Measurements from ENCODE around the gene ZGLP1.

Gene ZGLP1

GRCh38 chr19:10333758-10334587 is 24.4 kb upstream of the ZGLP1 start:
- Mint-ChIP-seq H3K27ac (peak overlapping the region; percentile 92), H3K27me3 (no peaks in the 10 kb centered on the region), H3K4me1 (ENCODE audit: low read depth) (peaks cover 52% of the 10 kb centered on the region), H3K9me3 (no peaks in the 10 kb centered on the region), H3K4me3 (peak overlapping the region; percentile 94), H3K36me3 (ENCODE audit: low read depth) (peaks cover 38% of the 10 kb centered on the region)
- intact Hi-C loops (cut with micrococcal nuclease) = loop anchor here (5.0 kb wide), 1 partner anchor 42 kb away; no protein-coding TSS in a partner anchor

GRCh38 chr19:10332965-10333757 is 23.5 kb upstream of the ZGLP1 start, which contains the start of gene RAVER1:
TSS of gene RAVER1 (minus strand) at chr19:10333529. CDS start at chr19:10333507, 22 bp downstream.
- H3K27me3 Mint-ChIP-seq = no peaks in the 10 kb centered on the region
- H3K4me1 Mint-ChIP-seq (ENCODE audit: low read depth) = peaks cover 44% of the 10 kb centered on the region
- peak within 1 kb of the TSS; percentile 92 for H3K27ac Mint-ChIP-seq
- H3K36me3 Mint-ChIP-seq (ENCODE audit: low read depth) = peaks cover 46% of the 10 kb centered on the region
- intact Hi-C loops (cut with micrococcal nuclease) = loop anchor here (5.0 kb wide), 1 partner anchor 41 kb away; no protein-coding TSS in a partner anchor
- H3K9me3 Mint-ChIP-seq = no peaks in the 10 kb centered on the region
- H3K4me3 Mint-ChIP-seq = peak within 1 kb of the TSS; percentile 94

GRCh38 chr19:10332158-10332964 is 22.7 kb upstream of the ZGLP1 start:
- H3K36me3 Mint-ChIP-seq (ENCODE audit: low read depth) = peaks cover 54% of the 10 kb centered on the region
- no peaks in the 10 kb centered on the region for H3K9me3 Mint-ChIP-seq
- peaks cover 40% of the 10 kb centered on the region for H3K4me1 Mint-ChIP-seq (ENCODE audit: low read depth)
- H3K4me3 Mint-ChIP-seq = peak overlapping the region; percentile 94
- intact Hi-C loops (cut with micrococcal nuclease) = loop anchor here (5.0 kb wide), 1 partner anchor 40 kb away; no protein-coding TSS in a partner anchor
- peak overlapping the region; percentile 92 for H3K27ac Mint-ChIP-seq
- no peaks in the 10 kb centered on the region for H3K27me3 Mint-ChIP-seq

- H3K4me1 Mint-ChIP-seq (ENCODE audit: low read depth) = peaks cover 26% of the 10 kb centered on the region
- no peak overlapping the region for H3K27ac Mint-ChIP-seq
- H3K36me3 Mint-ChIP-seq (ENCODE audit: low read depth) = peaks cover 72% of the 10 kb centered on the region
- no peak overlapping the region for H3K4me3 Mint-ChIP-seq
- no peaks in the 10 kb centered on the region for H3K27me3 Mint-ChIP-seq
- intact Hi-C loops (cut with micrococcal nuclease) = no loop called here
- H3K9me3 Mint-ChIP-seq = no peaks in the 10 kb centered on the region
Observed at GRCh38 chr19:10329555-10329954, 19.9 kb upstream of the ZGLP1 start.

- no peaks in the 10 kb centered on the region for H3K27me3 Mint-ChIP-seq
- no peak overlapping the region for H3K27ac Mint-ChIP-seq
- H3K36me3 Mint-ChIP-seq (ENCODE audit: low read depth) = peaks cover 79% of the 10 kb centered on the region
- intact Hi-C loops (cut with micrococcal nuclease) = no loop called here
- H3K9me3 Mint-ChIP-seq = no peaks in the 10 kb centered on the region
- no peak overlapping the region for H3K4me3 Mint-ChIP-seq
- H3K4me1 Mint-ChIP-seq (ENCODE audit: low read depth) = peaks cover 19% of the 10 kb centered on the region
Observed at GRCh38 chr19:10328558-10329429, 19.2 kb upstream of the ZGLP1 start.

- no peak overlapping the region for H3K4me3 Mint-ChIP-seq
- H3K27me3 Mint-ChIP-seq = no peaks in the 10 kb centered on the region
- intact Hi-C loops (cut with micrococcal nuclease) = no loop called here
- peaks cover 79% of the 10 kb centered on the region for H3K36me3 Mint-ChIP-seq (ENCODE audit: low read depth)
- peak overlapping the region; percentile 45 for H3K27ac Mint-ChIP-seq
- peaks cover 12% of the 10 kb centered on the region for H3K4me1 Mint-ChIP-seq (ENCODE audit: low read depth)
- H3K9me3 Mint-ChIP-seq = no peaks in the 10 kb centered on the region
Observed at GRCh38 chr19:10327793-10328192, 18.2 kb upstream of the ZGLP1 start.

GRCh38 chr19:10325732-10326131 is 16.1 kb upstream of the ZGLP1 start:
- H3K9me3 Mint-ChIP-seq = no peaks in the 10 kb centered on the region
- intact Hi-C loops (cut with micrococcal nuclease) = no loop called here
- H3K4me3 Mint-ChIP-seq = no peak overlapping the region
- H3K4me1 Mint-ChIP-seq (ENCODE audit: low read depth) = no peaks in the 10 kb centered on the region
- H3K27me3 Mint-ChIP-seq = no peaks in the 10 kb centered on the region
- no peak overlapping the region for H3K27ac Mint-ChIP-seq
- peaks cover 98% of the 10 kb centered on the region for H3K36me3 Mint-ChIP-seq (ENCODE audit: low read depth)

GRCh38 chr19:10321874-10322835 is 12.5 kb upstream of the ZGLP1 start:
- Mint-ChIP-seq H3K27me3 (no peaks in the 10 kb centered on the region), H3K4me3 (no peak overlapping the region), H3K27ac (no peak overlapping the region), H3K36me3 (ENCODE audit: low read depth) (peaks cover 100% of the 10 kb centered on the region), H3K9me3 (no peaks in the 10 kb centered on the region), H3K4me1 (ENCODE audit: low read depth) (no peaks in the 10 kb centered on the region)
- intact Hi-C loops (cut with micrococcal nuclease) = no loop called here

- no peaks in the 10 kb centered on the region for H3K4me1 Mint-ChIP-seq (ENCODE audit: low read depth)
- no peaks in the 10 kb centered on the region for H3K9me3 Mint-ChIP-seq
- no peak overlapping the region for H3K4me3 Mint-ChIP-seq
- H3K27me3 Mint-ChIP-seq = no peaks in the 10 kb centered on the region
- no peak overlapping the region for H3K27ac Mint-ChIP-seq
- peaks cover 100% of the 10 kb centered on the region for H3K36me3 Mint-ChIP-seq (ENCODE audit: low read depth)
- intact Hi-C loops (cut with micrococcal nuclease) = no loop called here
Observed at GRCh38 chr19:10321417-10321797, 11.8 kb upstream of the ZGLP1 start.

GRCh38 chr19:10320602-10321416 is 11.2 kb upstream of the ZGLP1 start:
- no peak overlapping the region for H3K27ac Mint-ChIP-seq
- H3K36me3 Mint-ChIP-seq (ENCODE audit: low read depth) = peaks cover 100% of the 10 kb centered on the region
- H3K27me3 Mint-ChIP-seq = no peaks in the 10 kb centered on the region
- intact Hi-C loops (cut with micrococcal nuclease) = no loop called here
- H3K4me3 Mint-ChIP-seq = no peak overlapping the region
- H3K4me1 Mint-ChIP-seq (ENCODE audit: low read depth) = no peaks in the 10 kb centered on the region
- H3K9me3 Mint-ChIP-seq = no peaks in the 10 kb centered on the region

- intact Hi-C loops (cut with micrococcal nuclease) = no loop called here
- peaks cover 90% of the 10 kb centered on the region for H3K36me3 Mint-ChIP-seq (ENCODE audit: low read depth)
- no peaks in the 10 kb centered on the region for H3K9me3 Mint-ChIP-seq
- no peaks in the 10 kb centered on the region for H3K27me3 Mint-ChIP-seq
- H3K4me3 Mint-ChIP-seq = no peak overlapping the region
- H3K27ac Mint-ChIP-seq = no peak overlapping the region
- peaks cover 14% of the 10 kb centered on the region for H3K4me1 Mint-ChIP-seq (ENCODE audit: low read depth)
Observed at GRCh38 chr19:10318807-10319682, 9.4 kb upstream of the ZGLP1 start.
